NCI-H774 (cell line): ENCODE data around the gene PHF24.
"Not testable (repeated sequence)": the region's sequence is repeated elsewhere in the genome, so short reads cannot be mapped to it uniquely, and the experiment has no call there.

Experiments
- DNase-seq: peaks from one replicate; lab custom pipeline; 2025; lab: John Stamatoyannopoulos, UW

Gene PHF24

DNA sequence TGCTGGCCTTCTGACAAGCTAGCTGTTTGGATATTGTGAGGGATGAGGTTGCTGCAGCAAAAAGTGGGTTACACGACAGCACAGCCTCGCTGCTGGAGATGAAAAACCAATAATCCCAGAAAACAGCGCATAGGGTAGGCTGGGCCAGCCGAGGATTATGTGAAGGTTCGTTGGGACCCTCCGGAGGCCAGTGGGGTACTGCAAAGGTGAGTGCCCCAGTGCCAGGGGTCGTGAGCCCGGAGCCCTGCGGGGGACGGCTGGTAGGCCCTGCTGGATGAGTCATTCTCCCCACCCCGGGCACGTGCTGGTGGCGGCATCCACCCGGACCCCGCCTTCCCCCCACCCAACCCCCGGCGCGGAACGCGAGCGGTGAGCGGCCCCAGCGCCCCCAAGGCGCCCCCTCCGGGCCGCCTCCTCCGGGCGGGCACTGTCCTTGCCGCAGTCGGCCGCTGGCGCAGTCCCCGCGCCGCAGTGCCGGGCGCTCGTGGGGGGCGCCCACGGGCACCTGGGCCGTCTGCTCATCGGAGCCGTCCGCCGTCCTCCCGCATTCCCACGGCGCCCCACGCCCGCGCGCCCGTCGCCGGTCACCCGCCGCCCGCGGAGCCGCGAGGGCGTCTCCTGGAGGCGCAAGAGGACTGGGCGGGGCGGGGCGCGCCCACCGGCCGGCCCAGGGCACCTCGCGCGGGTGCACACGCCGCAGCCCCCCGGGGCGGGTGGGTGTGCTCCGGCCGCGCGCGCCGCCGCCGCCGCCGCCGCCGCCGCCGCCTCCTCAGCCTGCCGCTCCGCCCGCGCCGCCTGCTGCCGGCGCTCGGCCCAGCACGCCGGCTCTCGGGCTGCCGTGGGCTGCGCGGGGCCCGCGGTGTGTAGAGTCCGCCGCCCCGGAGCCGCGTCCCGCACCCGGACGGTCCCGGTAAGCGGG is at the start of gene PHF24:
Gene PHF24 (plus strand): TSS at position 794 of the 919 bp plus-strand sequence. CDS start 13,014 bp downstream, outside the sequence.
- no peak for DNase-seq

DNA sequence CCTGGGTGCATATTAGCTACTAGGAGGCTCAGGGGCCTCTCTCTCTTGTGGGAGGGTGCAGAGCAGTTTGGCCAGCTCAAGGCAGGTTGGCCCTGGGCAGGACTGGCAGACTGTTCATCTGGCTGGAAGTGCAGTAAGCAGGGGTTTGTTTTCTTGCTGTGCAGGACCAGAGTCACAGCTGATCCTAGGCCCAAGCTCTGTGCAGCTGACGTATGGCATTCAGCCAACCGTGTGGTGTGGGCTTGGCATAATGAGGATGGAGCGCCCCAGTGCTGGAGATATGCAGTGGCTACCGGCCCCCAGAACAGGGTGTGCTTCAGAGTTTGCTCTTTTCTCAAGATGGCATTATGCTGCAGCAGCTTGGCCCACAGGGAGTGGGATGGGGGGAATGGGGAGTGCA is 31.0 kb upstream of the PHF24 start:
- no peak for DNase-seq

DNA sequence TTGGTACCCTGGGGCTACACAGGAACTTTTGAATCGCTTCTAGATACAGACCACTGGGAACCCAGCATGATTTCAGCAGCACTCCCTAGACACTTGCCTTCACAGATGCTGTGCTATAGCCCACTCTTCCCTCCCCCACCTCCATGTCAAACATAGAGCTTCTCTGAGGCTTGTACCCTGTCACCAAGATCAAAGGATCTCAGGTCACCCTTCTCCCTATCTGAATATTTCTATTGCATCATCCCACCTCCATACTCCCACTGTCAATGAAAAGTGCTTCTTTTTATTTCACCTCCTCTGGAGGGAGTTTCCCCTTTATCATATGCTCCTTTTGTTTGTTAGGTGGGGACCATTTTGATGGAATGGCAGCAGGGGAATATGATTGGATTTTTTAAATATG is 29.2 kb upstream of the PHF24 start:
- DNase-seq: no peak

DNA sequence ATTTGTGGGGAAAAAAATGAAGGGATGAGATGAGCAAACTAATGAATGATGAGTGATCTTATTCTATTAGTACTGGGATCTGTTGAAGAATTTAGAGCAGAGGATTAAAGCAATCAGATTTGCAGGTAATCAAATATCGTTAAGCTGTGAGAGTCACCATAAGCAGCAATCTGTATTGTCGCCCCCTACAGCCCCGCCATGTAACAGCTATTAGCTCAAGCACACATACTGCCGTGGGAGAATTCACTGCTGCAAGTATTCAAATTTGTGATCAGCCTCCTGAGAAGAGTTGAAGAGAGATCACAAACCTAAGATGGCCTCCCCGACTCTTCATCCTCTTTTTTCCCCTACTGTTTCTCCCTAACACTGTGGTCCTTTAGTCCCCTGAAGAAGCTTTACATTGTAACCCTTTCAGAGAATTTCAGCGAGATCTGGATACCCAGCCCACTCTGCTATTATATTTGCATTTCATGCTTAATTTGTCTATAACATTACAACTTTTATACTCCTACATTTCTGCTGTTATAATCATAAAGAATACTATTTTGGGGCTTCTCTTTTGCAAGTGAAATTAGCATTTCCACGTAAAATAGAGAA is 28.5 kb upstream of the PHF24 start:
- DNase-seq: no peak

DNA sequence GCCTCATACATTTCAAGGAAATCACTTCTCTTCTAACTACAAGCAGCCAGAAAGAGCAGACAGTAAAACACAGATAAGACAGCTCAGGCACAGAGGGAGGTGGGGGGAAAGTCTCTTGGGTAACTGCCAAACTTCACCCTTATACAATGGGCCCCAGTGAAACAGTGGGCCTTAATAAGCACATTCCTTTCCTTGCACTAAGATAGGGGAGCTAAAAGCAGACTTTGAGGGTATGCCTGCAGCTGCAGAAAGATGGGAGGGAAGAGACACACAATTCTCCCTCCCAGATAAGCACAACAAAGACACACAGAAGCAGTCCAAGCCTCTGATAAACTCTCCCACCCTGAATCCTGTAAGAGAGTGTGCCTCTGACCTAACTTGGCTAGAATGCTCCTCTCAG is 18.1 kb upstream of the PHF24 start:
- not testable (repeated sequence) for DNase-seq

DNA sequence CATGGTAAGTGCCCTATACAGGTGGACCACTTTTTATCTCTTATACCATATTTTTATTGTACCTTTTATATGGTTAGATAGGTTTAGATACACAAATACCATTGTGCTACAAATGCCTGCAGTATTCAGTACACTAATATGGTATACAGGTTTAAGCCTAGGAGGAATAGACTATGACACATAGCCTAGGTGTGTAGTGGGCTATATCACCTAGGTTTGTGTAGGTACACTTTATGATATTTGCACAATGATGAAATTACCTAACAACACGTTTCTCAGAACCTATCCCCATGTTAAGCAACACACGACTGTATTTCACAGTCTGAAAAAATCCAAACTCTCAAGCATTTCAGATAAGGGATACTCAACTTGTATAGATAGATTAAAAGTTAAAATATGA is 9.6 kb upstream of the PHF24 start:
- no peak for DNase-seq

DNA sequence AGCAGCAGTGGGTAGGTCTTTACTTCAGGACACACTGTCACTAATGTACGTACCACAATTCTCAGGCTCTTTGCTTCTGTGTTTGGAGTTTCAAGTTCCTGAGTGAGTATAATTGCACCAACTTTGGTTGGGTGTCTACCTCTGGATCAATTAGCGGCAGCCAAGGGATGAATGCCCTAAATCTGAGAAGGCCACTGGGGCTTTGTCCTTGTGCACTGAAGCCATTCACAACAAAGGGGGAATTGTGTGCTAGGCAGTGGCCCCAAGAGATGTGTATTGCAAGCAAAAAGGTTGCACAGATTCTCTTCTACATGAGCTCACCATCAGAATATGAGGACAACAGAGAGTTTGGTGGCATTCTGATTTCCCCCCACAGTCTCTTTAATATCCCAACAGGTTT is 3.9 kb upstream of the PHF24 start:
- no peak for DNase-seq

DNA sequence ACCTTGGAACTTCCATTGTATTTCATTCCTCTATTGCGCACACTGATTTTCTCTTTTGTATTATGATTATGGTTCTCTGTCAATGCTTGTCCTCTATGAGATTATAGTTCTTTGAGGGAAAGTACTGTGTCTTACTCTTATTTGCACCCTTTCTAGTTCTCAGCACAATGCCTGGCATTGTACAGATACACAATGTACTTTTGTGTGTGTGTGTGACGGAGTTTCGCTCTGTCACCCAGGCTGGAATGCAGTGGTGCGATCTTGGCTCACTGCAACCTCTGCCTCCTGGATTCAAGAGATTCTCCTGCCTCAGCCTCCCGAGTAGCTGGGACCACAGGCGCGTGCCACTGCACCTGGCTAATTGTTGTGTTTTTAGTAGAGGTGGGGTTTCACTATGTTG is 2.0 kb upstream of the PHF24 start:
- not testable (repeated sequence) for DNase-seq

DNA sequence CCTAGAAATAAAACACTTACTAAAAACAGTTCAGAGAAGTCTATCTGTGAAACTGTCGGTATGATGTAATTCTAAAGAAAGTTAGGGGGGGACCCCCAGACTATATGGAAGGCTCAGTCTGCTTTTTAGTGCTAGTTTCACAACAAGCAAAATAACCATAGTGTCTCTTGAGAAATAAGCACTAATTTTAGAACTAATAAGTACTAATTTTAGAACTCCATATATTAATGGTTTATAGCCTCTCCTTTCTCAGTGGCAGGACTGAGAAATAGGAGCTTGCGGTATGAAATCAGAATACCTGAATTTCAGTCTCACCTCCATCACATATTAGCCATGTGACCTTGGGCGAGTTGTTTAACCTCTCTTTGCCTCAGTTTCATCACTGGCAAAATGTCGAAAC is 1.4 kb upstream of the PHF24 start:
- no peak for DNase-seq

DNA sequence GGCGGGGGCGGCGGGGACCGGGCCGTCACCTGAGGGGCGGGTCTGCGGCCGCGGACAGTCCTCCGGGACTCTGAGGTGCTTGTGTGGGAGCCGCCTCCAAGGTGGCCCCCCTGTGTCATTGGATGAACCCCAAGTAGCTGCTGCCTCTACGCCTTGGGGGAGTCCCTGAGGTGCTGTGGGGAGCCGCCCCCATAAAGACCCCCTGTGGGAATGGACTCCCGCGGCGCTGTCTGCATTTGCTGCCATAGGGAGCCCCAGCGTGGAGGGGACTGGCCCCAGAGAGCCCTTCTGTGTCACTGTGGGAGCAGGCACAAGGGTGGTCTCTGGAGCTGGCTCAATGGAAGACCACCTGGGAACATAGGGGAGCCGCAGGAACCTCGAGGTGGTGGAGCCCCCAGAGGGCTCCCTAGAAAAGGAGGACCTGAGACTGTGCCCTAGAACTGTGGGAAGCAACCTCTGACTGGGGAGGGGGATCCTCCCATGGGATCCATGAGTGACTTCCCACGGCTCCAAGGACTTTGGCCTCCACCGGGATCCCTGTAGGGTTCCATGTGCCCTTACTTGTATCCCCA is 412 bp downstream of the PHF24 start:
- no peak for DNase-seq

DNA sequence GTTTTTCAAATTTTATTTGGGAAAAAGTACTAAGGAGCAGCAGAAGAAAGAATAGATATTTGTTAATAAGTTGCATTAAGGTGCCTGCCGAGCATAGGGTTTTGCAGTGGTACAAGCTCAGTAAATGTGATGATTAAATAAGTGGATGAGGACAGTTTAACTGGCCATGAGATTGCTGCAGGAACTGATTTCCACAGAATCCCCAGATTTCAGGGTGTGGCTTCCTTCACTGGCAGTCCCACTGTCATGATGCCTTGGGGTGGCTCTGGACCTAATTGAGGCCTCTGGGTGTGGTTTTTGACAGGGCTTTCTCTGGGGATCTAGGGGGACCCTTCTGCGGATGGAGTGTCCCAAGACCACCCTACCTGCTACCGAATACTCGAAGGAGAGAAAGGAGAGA is 1.4 kb downstream of the PHF24 start:
- no peak for DNase-seq

DNA sequence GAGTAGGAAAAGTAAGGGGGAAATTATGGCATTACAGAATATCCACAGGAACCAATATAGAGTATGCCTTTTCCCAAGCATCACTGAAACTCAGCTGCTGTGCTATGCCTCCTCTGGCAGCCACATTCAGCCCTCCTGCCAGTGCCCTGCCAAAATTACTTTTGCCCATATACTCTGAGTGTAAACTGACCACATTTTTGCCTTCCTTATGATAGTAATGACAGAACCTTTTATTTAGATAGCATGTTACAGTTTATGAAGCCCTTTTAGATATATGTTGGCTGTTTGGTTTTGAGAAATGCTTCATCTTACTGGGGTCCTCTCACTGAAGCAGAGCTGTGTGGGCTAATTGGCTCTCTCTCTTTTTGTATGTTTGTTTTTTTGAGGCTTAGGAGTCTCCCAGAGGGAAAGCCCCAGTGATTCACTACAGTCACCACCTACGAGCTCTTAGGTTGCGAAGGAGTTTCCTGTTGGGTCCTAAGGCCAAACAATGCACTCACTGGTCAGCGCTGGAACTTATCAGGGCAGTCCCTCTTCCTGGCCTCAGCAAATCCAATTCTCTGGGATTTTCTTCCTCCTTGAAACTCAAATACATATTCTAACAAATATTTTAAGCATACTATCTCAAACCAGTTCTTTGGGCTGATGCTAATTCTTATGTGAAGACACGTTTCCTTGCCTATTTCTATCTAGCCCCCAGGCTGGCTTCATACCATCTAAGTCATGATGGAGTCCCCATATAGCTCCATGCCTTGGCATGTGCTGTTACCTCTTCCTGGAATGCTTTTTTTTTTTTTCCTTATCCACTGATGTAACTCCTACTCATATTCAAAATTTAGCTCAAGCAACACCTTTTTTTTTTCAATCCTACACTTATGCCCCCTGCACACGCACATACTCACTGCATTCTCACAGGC is 3.7 kb downstream of the PHF24 start:
- no peak for DNase-seq

DNA sequence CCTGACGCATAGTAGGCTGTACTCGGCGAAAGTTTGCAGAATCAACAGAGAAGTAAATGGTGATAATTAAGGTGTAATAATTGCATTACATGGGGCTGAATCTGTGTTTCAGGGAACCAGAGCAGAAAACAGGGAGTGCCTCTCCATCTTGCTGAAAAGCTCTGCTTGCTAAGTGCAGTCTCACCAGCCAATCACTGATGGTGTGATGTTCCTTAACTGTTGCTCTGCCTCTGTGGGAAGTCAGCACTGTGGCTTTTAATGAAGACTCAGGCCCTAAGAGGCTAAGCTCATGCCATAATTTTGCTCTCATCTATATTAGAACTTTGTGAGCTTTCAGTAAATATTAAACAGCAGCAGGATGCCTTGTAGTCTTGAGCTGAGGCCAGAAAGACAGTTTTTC is 4.5 kb downstream of the PHF24 start:
- DNase-seq: no peak

DNA sequence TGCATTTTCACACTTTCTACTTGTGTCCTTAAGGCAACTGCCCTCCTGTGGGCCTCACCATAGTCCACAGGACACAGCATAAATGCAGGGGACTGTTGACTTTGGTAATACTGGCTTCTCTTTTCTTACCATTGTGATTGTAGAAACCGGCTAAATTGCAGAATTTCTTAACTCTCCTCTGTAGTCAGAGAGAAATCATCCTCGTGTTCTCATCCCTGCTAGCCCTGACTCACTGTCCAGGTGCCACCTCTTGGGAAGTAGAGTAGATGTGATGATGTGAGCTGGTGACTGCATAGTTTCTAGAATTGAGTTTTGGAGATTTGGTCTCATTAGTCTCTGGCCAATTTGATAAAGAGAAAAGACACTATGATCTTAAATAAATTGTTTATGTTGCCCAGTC is 5.5 kb downstream of the PHF24 start:
- DNase-seq: no peak

DNA sequence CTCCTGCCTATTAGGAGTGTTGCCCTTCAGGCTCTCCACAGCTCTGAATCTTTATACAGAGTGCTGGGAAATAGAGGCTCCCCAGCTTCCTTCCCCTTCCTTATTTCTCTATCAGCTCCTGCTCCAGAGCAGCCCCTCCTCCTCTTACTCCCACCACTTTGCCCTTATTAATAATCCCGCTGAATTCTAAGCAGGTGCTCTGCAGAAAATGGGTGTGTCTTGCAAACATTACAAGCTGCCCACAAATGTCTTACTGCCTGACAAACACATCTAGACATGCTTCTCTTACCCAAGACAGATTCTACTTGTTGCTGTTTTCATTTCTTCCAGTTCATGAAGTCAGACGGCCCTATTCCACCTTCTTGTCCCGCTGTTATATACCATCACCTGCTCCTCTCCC is 6.4 kb downstream of the PHF24 start:
- no peak for DNase-seq

DNA sequence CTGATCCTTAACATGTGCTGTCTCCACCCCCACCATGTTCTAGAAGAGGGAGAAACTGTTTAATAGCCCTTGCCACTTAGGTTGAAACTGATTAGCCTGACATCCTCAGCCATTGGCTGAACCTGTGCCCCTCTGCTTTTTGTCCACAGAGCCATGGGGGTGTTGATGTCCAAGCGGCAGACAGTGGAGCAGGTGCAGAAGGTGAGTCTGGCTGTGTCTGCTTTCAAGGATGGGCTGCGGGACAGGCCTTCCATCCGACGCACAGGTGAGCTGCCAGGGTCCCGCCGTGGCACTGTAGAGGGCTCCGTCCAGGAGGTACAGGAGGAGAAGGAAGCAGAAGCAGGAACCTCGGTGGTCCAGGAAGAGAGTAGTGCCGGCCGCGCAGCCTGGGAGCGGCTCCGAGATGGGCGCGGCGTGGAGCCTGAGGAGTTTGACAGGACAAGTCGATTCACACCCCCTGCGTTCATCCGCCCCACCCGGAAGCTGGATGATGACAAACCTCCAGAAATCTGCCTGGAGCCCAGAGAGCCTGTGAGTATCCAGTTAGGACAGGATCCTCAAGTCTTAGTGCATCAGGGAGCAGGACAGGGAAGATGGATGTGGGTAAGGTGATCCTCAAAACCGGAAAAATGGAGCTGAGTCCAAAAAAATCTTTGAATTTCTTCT is 13.2 kb downstream of the PHF24 start:
- no peak for DNase-seq

DNA sequence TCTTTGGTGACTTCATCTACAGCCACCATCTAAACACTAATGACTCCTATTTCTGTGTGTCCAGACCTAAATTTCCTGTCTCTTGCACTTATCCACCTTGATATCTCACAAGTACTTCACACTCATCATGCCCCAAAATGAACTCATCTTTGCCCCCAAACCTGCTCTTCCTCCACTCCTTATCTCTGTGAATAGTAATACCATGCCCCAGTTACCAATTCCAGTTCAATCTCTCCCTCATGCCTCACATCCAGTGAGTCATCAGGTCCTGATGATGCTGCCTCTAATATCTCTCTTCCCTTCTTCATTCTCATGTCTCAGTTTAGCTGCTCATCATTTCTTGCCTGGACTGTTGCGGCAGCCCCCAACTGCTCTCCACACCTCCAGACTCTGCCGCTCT is 16.6 kb downstream of the PHF24 start:
- no peak for DNase-seq

DNA sequence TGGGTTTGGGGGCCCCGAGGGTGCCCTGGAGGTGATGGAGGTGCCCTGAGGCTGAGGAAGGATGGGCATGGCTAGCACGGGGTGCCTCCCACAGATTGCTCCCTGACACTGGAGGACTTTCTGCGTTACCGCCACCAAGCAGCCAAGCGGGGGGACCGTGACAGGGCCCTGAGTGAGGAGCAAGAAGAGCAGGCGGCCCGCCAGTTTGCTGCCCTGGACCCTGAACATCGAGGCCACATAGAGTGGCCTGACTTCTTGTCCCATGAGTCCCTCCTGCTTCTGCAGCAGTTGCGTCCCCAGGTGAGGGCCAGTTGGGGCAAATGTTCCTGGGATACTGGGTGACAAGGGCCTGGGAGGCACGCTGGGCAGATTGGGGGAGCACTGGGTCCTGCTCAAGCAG is 18.4 kb downstream of the PHF24 start:
- DNase-seq: no peak

DNA sequence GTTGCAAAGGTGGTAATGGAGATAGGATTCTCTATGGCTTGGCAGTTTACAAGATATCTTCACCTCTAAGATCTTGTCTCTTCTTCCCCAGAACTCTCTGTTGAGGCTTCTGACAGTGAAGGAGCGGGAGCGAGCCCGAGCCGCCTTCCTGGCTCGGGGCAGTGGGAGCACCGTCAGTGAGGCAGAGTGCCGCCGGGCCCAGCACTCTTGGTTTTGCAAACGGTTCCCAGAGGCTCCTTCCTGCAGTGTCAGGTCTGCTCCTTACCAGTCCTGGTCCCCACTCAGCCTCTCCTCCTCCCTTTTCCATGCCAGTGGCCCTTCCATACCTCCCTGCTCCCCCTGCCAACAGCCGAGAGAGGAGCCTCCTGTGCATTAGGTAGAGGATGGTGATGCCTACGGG is 18.9 kb downstream of the PHF24 start:
- no peak for DNase-seq

DNA sequence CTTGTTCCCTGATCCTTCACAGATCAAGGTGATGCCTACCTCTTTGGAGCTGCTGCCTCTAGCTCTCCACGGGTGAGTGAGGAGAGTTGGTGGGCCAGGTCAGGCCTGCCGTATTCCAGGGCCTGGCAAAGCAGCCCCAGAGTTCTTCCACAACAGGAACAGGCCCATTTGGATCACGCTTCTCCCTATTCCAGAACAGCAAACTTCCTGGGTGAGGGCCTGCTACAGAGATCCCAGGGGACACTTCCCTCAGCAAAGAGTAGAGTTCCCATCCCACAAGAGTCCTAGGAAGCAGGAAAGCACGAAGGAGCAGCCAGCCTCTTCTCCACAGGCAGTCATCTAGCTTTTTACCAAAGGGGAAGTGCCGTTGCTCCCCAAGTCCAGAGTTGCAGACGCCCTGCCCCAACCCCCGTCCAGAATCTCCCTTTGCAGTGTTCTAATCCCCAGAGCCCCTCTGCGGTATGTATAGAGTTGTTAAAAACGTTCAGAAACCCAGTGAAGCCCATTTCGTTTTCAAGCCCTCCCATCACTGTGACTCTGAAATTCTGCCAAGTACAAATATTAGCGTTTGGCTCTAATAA is 22.2 kb downstream of the PHF24 start:
- DNase-seq: no peak

DNA sequence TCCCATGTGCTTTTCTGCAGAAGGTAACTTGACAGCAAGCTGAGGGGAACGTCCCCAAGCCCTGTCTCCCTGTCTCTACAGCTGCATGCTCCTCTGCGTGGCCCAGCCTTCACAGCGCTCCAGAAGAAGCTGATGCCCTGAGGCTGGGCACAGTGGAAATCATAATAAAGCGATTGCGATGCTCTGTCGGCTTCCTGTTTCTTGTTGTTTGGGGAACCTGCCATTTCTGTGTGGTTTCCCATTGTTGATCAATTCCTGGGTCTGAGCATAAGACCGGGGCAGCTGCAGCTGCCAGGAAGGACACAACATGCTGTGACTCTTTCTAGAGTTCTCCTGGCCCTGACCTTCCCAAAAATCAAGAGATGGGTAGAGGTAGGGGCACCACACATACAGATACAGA is 24.3 kb downstream of the PHF24 start:
- no peak for DNase-seq
